ENCODE results near the gene TMEM62. TPM values are rescaled to one million over a fixed set of nuclear protein-coding genes. Genes with fewer than 3 reads are reported as not detected.

The TMEM62 gene
- total RNA-seq, 1 donor from 2014 or later: 12.2 TPM

DNA sequence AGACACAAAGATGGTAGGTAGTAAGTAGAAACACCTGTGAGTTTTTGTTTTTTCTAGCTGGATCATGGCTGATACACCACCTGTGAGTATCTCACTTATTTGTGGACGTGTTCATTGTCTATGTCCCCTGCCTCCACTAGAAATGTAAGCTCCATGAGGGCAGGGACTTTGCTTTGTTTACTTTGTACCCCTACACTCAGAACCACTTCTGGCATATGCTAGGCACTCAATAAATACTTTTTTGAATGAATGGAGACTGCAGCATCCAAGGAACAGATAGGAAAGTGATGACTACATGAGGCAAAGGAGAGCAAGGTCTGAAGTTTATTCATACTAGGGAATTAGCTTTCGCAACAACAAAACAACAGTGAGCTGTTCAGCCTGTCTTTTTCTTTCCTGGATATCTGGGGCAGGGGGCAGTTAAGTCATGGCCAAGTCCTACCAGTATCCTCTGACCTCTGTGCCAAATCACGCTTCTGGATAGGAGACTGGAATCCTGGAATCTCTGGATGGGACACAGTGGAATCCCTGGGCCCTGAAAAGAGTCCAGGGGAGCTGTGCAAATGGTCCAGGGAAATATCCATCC lies 99.0 kb downstream of the TMEM62 start:
- intact Hi-C loops (cut with micrococcal nuclease): no loop called here
- no peaks in the 10 kb centered on the region for H3K36me3 ChIP-seq
- no peak for DNase-seq
- H3K4me3 ChIP-seq: no peak overlapping the region
- no peak overlapping the region for H3K27ac ChIP-seq (replicated peaks)
- peaks cover 12% of the 10 kb centered on the region for H3K4me1 ChIP-seq
- H3K9me3 ChIP-seq (replicated peaks): no peaks in the 10 kb centered on the region
- TF ChIP-seq, protein P1, sequence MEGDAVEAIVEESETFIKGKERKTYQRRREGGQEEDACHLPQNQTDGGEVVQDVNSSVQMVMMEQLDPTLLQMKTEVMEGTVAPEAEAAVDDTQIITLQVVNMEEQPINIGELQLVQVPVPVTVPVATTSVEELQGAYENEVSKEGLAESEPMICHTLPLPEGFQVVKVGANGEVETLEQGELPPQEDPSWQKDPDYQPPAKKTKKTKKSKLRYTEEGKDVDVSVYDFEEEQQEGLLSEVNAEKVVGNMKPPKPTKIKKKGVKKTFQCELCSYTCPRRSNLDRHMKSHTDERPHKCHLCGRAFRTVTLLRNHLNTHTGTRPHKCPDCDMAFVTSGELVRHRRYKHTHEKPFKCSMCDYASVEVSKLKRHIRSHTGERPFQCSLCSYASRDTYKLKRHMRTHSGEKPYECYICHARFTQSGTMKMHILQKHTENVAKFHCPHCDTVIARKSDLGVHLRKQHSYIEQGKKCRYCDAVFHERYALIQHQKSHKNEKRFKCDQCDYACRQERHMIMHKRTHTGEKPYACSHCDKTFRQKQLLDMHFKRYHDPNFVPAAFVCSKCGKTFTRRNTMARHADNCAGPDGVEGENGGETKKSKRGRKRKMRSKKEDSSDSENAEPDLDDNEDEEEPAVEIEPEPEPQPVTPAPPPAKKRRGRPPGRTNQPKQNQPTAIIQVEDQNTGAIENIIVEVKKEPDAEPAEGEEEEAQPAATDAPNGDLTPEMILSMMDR (IDR thresholded peaks at IDR 0.05; ENCODE audit: borderline replicate concordance): no peak
- no peaks in the 10 kb centered on the region for H3K27me3 ChIP-seq (ENCODE audit: low read depth)

Other genes starting within 250 kb of the TMEM62 start
- gene TTBK2, start 212.8 kb upstream of the TMEM62 start, total RNA-seq: 23.3 TPM
- gene UBR1, start 27.5 kb upstream of the TMEM62 start, total RNA-seq: 24.2 TPM
- 54.4 TPM for gene CCNDBP1, start 51.8 kb downstream of the TMEM62 start, total RNA-seq
- not detected for gene EPB42, start 87.4 kb downstream of the TMEM62 start, total RNA-seq
- gene TGM5, start 133.3 kb downstream of the TMEM62 start, total RNA-seq: not detected
- gene TGM7, start 168.7 kb downstream of the TMEM62 start, total RNA-seq: not detected
- 7.0 TPM for gene LCMT2, start 197.0 kb downstream of the TMEM62 start, total RNA-seq
- gene ZSCAN29, start 237.5 kb downstream of the TMEM62 start, total RNA-seq: 11.2 TPM
- gene TUBGCP4, start 237.5 kb downstream of the TMEM62 start, total RNA-seq: 10.8 TPM

All from left ventricle myocardium inferior (tissue), 1 donor.